Pancreas (tissue), 10 donors: ENCODE measurements around the gene PUS7. TPM values are rescaled to one million over a fixed set of nuclear protein-coding genes. Genes with fewer than 3 reads are reported as not detected.

Experiments
- ATAC-seq, 4 donors: fragments of 200-7000 bp; cut with Tn5 transposase; one replicate each; pipeline versions ENCODE4 v1.8.0 to v1.9.1; 2020; ENCODE audit warnings: mild to moderate bottlenecking in 4 of 4, moderate library complexity in 4 of 4
- DNase-seq, 6 donors: peaks; one replicate each; pipeline ENCODE4 v3.0.0-alpha.2; 2020
- FAIRE-seq: peaks from 2 replicates; lab custom pipeline; 2012; peaks lifted over from hg19 to GRCh38; lab: Jason Lieb, UNC
- H3K27ac ChIP-seq, 4 donors: fragments of 200-600 bp; sonication (generic); 1 replicate in 3 of 4; 2 replicates in 1 of 4; pipeline versions ENCODE4 v1.5.0 to v1.8.0; 2020
- H3K27me3 ChIP-seq, 4 donors: fragments of 200-600 bp; one replicate each; pipeline ENCODE4 v1.8.0; 2021
- H3K36me3 ChIP-seq, 3 donors: fragments of 200-600 bp; sonication (generic) in 1 of 3; one replicate each; pipeline versions ENCODE4 v1.5.0 to v1.8.0; 2020 to 2021
- H3K4me1 ChIP-seq, 3 donors: fragments of 200-600 bp; one replicate each; pipeline ENCODE4 v1.8.0; 2021
- H3K4me3 ChIP-seq, 4 donors: fragments of 200-600 bp; sonication (generic) in 2 of 4; one replicate each; pipeline versions ENCODE4 v1.5.0 to v1.8.0; 2020 to 2021
- H3K9me3 ChIP-seq, 4 donors: fragments of 200-600 bp; one replicate each; pipeline ENCODE4 v1.8.0; 2021
- WGBS, 2 donors: extraction: QIAGEN DNeasy Blood & Tissue Kit; methylation state at CpG; one replicate each; pipeline ENCODE4 v1.1.7; 2013; 5-methylcytosine and 5-hydroxymethylcytosine counted together
- intact Hi-C, 3 donors: fragments of 100-400 bp; cut with DNase I; formaldehyde crosslinking; loops; one replicate each; pipeline versions ENCODE4 v1.11.1 to v1.14.2; 2022
- polyA plus RNA-seq, 2 donors: library from polyadenylated mRNA; stranded (reverse); fragments of 200-250 nt; gene quantifications; one replicate each; pipeline ENCODE4 v1.2.3, GENCODE V29; 2013
- total RNA-seq, 6 donors: library from RNA; stranded (reverse); fragmentation: NEBNext Ultra II Directional in 4 of 6; extraction: Animal tissue kit (Norgen Biotek cat#: 25700) in 4 of 6; gene quantifications; one replicate each; pipeline versions ENCODE4 v1.2.1 to v1.2.4, GENCODE V29; 2021 to 2023
- TF ChIP-seq, protein P1 (sequence below), 4 donors: fragments of 200-600 bp; sonication (generic) in 3 of 4; IDR thresholded peaks; one replicate each; pipeline versions ENCODE4 v1.5.0 to v1.8.0; 2021; ENCODE audit warnings: antibody characterized with exemption in 4 of 4
- donor health status: healthy with polysubstance abuse.
- donor health status: DM: no; HTN: no; CAD: no; lungs with moderate emphysema.
- donor health status: DM: no; HTN: no; CAD: no.
- donor health status: control.
- donor health status: control.
- donor health status: Bipolar disorder and iron deficiency.
- donor health status: DM: yes; HTN: yes; CAD: no.
- donor health status: DM: no; HTN: no; CAD: no.
- donor health status: DM: no; HTN: no; CAD: no.
- donor health status: DM: yes; HTN: yes; CAD: no.

Gene PUS7
- total and polyA plus RNA-seq, 8 donors, result 3.3 to 7.3 (median 5.5) TPM

DNA sequence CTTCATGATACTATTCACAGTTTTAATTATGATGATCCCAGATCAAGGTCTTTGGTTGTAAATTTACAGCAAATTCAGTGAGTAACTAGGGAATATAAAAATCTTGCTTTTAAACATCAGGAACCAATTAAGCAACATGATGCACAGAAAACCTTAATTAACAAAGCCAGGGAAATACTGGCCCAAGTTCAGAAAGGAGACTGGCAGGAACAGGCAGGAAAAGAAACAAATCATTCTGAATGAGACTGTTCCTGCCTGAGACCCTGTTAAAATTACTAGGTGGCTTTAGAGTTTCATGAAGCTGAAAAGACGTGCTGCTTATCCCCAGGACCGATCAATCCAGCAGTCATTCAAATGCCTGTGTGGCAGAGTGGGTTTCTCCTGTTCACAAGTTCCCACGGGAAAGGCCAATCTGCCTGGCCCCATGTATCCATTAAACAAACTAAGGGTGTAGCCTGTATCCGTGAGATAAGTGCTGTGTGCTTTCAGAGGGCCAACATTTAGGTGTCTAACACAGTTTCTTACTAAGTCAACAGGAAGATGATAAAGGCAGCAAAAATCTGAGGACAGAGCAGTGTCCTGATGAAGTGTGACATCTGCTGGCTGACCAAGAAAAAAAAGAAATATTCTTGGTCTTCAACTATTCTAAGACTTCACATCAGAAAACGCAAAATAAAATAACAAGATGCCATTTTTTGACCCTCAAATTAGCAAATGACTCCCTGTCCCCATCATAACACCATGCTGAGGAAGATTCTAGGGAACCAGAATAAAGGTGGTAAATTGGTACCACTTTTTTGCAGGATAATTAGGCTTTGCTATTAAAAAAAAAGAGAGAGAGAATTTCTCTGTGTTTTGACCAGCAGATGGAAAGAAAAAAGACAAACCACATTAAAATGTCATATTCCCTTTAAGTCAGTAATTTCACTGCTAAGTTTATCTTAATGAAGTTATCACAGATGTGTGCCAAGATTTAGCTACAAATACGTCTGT, 34.2 kb downstream of the PUS7 start:
- Histone ChIP-seq H3K36me3 (no peaks in the 10 kb centered on the region), H3K4me3 (no peak overlapping the region), H3K27ac (no peak overlapping the region), H3K4me1 (peaks cover 0 to 5% (median 0%) of the 10 kb centered on the region in 3 donors), H3K27me3 (no peaks in the 10 kb centered on the region), H3K9me3 (no peaks in the 10 kb centered on the region)
- TF ChIP-seq, protein P1, sequence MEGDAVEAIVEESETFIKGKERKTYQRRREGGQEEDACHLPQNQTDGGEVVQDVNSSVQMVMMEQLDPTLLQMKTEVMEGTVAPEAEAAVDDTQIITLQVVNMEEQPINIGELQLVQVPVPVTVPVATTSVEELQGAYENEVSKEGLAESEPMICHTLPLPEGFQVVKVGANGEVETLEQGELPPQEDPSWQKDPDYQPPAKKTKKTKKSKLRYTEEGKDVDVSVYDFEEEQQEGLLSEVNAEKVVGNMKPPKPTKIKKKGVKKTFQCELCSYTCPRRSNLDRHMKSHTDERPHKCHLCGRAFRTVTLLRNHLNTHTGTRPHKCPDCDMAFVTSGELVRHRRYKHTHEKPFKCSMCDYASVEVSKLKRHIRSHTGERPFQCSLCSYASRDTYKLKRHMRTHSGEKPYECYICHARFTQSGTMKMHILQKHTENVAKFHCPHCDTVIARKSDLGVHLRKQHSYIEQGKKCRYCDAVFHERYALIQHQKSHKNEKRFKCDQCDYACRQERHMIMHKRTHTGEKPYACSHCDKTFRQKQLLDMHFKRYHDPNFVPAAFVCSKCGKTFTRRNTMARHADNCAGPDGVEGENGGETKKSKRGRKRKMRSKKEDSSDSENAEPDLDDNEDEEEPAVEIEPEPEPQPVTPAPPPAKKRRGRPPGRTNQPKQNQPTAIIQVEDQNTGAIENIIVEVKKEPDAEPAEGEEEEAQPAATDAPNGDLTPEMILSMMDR (IDR thresholded peaks at IDR 0.05), result no peak
- WGBS, 2 donors, result 29 to 35% methylated on average over 6 of the region's 6 CpGs
- no peak for DNase-seq
- ATAC-seq, result peak; percentile 48 to 82 (median 78)
- FAIRE-seq, result no peak
- intact Hi-C loops, result loop anchor here in 2 of 3 donors (10.0 kb wide), 1 partner anchor 83 kb away; no protein-coding TSS in a partner anchor

DNA sequence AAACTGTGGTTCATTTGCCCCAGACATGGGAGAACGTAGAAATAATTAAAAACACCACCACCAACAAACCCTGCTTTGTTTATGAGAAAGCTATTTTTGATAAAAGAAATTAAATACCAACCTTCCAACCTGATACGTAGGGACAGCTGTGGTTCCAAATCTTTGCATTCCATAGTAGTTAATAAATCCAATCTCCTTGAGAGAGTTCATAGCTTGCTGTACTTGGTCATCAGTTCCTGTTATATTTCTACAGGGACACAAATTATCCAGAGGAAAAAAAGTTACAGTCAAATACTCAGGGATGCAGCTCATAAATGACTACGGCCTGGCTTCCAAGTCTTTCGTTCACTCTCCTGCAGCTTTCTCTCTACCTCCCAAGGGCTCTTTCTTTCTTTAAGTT, 41.1 kb downstream of the PUS7 start:
- no peak for ATAC-seq
- Histone ChIP-seq H3K36me3 (peaks cover 0 to 4% (median 0%) of the 10 kb centered on the region in 3 donors), H3K27me3 (no peaks in the 10 kb centered on the region), H3K27ac (no peak overlapping the region), H3K4me3 (no peak overlapping the region), H3K4me1 (no peaks in the 10 kb centered on the region), H3K9me3 (no peaks in the 10 kb centered on the region)
- FAIRE-seq, result no peak
- TF ChIP-seq, protein P1 (IDR thresholded peaks at IDR 0.05), result no peak
- intact Hi-C loops, result loop anchor here in 2 of 3 donors (10.0 kb wide), 1 partner anchor 76 kb away; no protein-coding TSS in a partner anchor
- WGBS, 2 donors, result 87 to 89% methylated on average over 4 of the region's 4 CpGs
- DNase-seq, result no peak

DNA sequence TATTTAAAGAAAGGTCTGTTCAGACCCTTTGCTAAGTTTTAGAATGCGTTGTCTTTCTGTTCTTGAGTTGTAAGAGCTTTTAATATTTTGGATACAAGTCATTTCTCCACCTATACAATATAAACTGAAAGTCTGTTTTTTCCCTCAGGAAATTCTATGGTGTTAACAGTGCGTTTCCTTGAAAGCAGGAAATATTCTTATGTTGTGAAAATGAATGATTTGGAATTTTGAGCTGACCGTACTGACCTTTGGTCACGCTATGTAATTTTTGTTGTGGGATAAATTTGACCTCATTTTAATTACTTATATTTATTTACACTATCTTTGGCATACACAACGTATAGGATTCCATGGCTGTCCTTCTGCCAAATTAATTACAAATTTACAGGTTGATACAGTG, 43.5 kb downstream of the PUS7 start:
- intact Hi-C loops, result no loop called here
- H3K4me3 ChIP-seq, result no peak overlapping the region
- no peaks in the 10 kb centered on the region for H3K9me3 ChIP-seq
- WGBS, 2 donors, result 91 to 95% methylated on average over 5 of the region's 5 CpGs
- H3K36me3 ChIP-seq, result peaks cover 0 to 4% (median 0%) of the 10 kb centered on the region in 3 donors
- ATAC-seq (no peak), FAIRE-seq (no peak), DNase-seq (no peak)
- no peaks in the 10 kb centered on the region for H3K4me1 ChIP-seq
- H3K27ac ChIP-seq, result no peak overlapping the region
- no peaks in the 10 kb centered on the region for H3K27me3 ChIP-seq
- TF ChIP-seq, protein P1 (IDR thresholded peaks at IDR 0.05), result no peak

DNA sequence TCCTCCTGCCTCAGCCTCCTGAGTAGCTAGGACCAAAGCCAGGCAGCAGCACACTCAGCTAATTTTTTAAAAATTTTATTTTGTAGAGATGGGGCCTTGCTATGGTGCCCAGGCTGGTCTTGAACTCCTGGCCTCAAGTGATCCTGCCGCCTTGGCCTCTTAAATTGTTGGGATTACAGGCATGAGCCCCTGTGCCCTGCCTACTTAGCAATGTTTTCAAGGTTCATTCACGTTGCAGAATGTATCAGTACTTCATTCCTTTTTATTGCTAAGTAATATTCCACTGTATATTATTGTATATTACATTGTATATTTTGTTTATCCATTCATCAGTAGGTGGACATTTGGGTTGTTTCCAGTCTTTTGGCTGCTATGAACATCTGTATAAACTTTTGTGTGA, 44.2 kb downstream of the PUS7 start:
- intact Hi-C loops, result no loop called here
- DNase-seq (no peak), FAIRE-seq (no peak), ATAC-seq (no peak)
- Histone ChIP-seq H3K4me1 (no peaks in the 10 kb centered on the region), H3K36me3 (peaks cover 0 to 4% (median 0%) of the 10 kb centered on the region in 3 donors), H3K4me3 (no peak overlapping the region), H3K27ac (no peak overlapping the region), H3K27me3 (no peaks in the 10 kb centered on the region), H3K9me3 (no peaks in the 10 kb centered on the region)
- TF ChIP-seq, protein P1 (IDR thresholded peaks at IDR 0.05), result no peak
- WGBS, 2 donors, result 92 to 96% methylated on average over 2 of the region's 2 CpGs
